OCI-LY3 (cell line): ENCODE results near the gene IER5.

ENCODE experiments used
- EZH2phosphoT487 ChIP-seq: fragments of 200-600 bp; shearing (Covaris generic); IDR thresholded peaks from 2 replicates; pipeline ENCODE4 v1.6.1; 2018; ENCODE audit warnings: antibody characterized with exemption, mixed run types, low read depth
- TF ChIP-seq, protein P1 (sequence below): fragments of 200-600, 300-600 bp; sonication (generic); IDR thresholded peaks from 2 replicates; pipeline ENCODE4 v1.5.1; 2014; ENCODE audit warnings: antibody characterized with exemption, low read length, low read depth

DNA sequence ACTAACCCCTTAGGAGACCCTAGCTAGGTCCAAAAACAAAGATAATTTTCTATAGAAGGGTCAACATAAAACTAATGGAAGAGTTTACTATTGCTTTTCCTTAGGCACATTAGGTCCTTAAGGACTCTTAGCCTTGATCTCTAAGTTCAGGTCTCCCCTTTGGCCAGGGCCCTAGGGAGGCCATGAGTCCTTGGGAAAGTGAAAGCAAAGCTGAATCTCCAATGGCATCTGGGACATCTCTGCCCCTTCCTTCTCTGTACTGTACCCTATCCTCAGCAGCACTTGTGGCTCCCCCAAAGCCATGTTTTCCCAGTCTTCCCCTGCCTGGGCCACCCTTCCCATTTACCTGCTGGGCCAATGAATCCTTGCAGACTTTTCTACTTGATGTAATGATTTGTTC is 14.3 kb downstream of the IER5 start:
- TF ChIP-seq, protein P1, sequence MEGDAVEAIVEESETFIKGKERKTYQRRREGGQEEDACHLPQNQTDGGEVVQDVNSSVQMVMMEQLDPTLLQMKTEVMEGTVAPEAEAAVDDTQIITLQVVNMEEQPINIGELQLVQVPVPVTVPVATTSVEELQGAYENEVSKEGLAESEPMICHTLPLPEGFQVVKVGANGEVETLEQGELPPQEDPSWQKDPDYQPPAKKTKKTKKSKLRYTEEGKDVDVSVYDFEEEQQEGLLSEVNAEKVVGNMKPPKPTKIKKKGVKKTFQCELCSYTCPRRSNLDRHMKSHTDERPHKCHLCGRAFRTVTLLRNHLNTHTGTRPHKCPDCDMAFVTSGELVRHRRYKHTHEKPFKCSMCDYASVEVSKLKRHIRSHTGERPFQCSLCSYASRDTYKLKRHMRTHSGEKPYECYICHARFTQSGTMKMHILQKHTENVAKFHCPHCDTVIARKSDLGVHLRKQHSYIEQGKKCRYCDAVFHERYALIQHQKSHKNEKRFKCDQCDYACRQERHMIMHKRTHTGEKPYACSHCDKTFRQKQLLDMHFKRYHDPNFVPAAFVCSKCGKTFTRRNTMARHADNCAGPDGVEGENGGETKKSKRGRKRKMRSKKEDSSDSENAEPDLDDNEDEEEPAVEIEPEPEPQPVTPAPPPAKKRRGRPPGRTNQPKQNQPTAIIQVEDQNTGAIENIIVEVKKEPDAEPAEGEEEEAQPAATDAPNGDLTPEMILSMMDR = no peak
- TF ChIP-seq EZH2phosphoT487 = no peak
